ENCODE results near the gene ASGR1.
A peak's percentile ranks its signal among the peaks of the same experiment; 100 is the strongest.

ASGR1 gene

DNA sequence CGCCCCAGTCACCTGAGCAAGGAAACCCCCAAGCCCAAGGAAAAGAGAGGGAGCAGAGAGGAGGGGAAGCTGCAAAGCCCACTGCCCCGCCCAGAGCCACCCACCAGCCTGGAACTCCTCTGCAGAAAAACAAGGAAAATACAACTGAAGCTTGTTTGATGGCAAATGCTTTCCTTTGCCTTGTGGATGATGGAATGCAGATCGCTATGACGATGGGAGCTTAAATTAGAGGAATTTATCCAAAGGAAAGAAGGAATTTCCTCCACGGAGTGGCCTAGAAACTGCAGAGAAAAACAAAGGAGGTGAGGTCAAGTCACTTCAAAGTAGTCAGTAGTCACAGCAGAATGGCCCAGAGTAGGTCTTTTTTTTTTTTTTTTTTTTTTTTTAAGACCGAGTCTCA, 33.1 kb downstream of the ASGR1 start:
- peak; percentile 25; the same call in 1 of the 3 replicates for ATAC-seq
- TF ChIP-seq ZNF565 (CRISPR knock-in tag; conservative IDR thresholded peaks at IDR 0.05; ENCODE audit: low read depth) (no peak), CSRNP3 (CRISPR knock-in tag; IDR thresholded peaks at IDR 0.05) (no peak), ISL1 (CRISPR knock-in tag; IDR thresholded peaks at IDR 0.05) (no peak), TOX (CRISPR knock-in tag; IDR thresholded peaks at IDR 0.05; ENCODE audit: borderline replicate concordance) (no peak), TSHZ2 (CRISPR knock-in tag; IDR thresholded peaks at IDR 0.05) (no peak)

GRCh38 chr17:7144213-7144612, 35.0 kb downstream of the ASGR1 start:
- no peak for ATAC-seq
- TF ChIP-seq ZNF565 (CRISPR knock-in tag; conservative IDR thresholded peaks at IDR 0.05; ENCODE audit: low read depth) (no peak), ZC3H10 (CRISPR knock-in tag; IDR thresholded peaks at IDR 0.05) (no peak), TCF4 (CRISPR knock-in tag; IDR thresholded peaks at IDR 0.05; ENCODE audit: borderline replicate concordance) (no peak), ZNF8 (CRISPR knock-in tag; IDR thresholded peaks at IDR 0.05) (no peak), ZFP3 (CRISPR knock-in tag; IDR thresholded peaks at IDR 0.05) (no peak), ARNTL (CRISPR knock-in tag; IDR thresholded peaks at IDR 0.05; ENCODE audit: borderline replicate concordance, low read depth) (no peak), ZNF70 (CRISPR knock-in tag; IDR thresholded peaks at IDR 0.05) (no peak), PPARA (CRISPR knock-in tag; IDR thresholded peaks at IDR 0.05; ENCODE audit: borderline replicate concordance) (no peak), RARB (CRISPR knock-in tag; IDR thresholded peaks at IDR 0.05) (no peak), TOX (CRISPR knock-in tag; IDR thresholded peaks at IDR 0.05; ENCODE audit: borderline replicate concordance) (no peak), OSR1 (CRISPR knock-in tag; IDR thresholded peaks at IDR 0.05) (no peak), GLIS3 (CRISPR knock-in tag; IDR thresholded peaks at IDR 0.05) (no peak), CSDC2 (CRISPR knock-in tag; IDR thresholded peaks at IDR 0.05) (no peak), PATZ1 (CRISPR knock-in tag; IDR thresholded peaks at IDR 0.05; ENCODE audit: borderline replicate concordance) (no peak), POU6F1 (CRISPR knock-in tag; IDR thresholded peaks at IDR 0.05; ENCODE audit: borderline replicate concordance, low read depth) (no peak)

DNA sequence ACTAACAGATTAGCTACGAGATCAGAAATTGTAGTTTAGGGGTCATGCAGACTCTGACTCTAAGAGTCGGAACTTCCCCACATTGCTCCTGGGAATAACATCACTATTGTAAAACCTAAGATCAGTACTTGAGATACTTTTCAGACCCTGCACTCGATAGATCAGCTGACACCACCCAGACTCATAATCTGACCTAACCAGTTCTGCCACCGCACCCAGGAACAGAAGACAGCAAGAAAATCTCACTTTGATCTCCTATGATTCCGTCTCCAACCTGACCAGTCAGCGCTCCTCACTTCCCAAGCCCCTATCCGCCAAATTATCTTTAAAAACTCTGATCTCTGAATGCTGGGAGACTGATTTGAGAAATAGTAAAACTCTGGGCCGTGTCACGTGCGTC, 37.3 kb downstream of the ASGR1 start:
- no peak for ATAC-seq
- no peak for TF ChIP-seq TOX (CRISPR knock-in tag; IDR thresholded peaks at IDR 0.05; ENCODE audit: borderline replicate concordance)
- TF ChIP-seq TSHZ2 (CRISPR knock-in tag; IDR thresholded peaks at IDR 0.05) = no peak
- TF ChIP-seq ZNF70 (CRISPR knock-in tag; IDR thresholded peaks at IDR 0.05) = no peak
- TF ChIP-seq ZC3H10 (CRISPR knock-in tag; IDR thresholded peaks at IDR 0.05) = no peak
- TF ChIP-seq PATZ1 (CRISPR knock-in tag; IDR thresholded peaks at IDR 0.05; ENCODE audit: borderline replicate concordance) = no peak
- no peak for TF ChIP-seq ZNF8 (CRISPR knock-in tag; IDR thresholded peaks at IDR 0.05)
- no peak for TF ChIP-seq CREB5 (CRISPR knock-in tag; IDR thresholded peaks at IDR 0.05; ENCODE audit: low read depth)
- no peak for TF ChIP-seq PPARA (CRISPR knock-in tag; IDR thresholded peaks at IDR 0.05; ENCODE audit: borderline replicate concordance)
- no peak for TF ChIP-seq TCF4 (CRISPR knock-in tag; IDR thresholded peaks at IDR 0.05; ENCODE audit: borderline replicate concordance)
- TF ChIP-seq BACH2 (CRISPR knock-in tag; IDR thresholded peaks at IDR 0.05; ENCODE audit: borderline replicate concordance) = no peak
- TF ChIP-seq SNAI2 (CRISPR knock-in tag; IDR thresholded peaks at IDR 0.05) = no peak
- no peak for TF ChIP-seq GLIS3 (CRISPR knock-in tag; IDR thresholded peaks at IDR 0.05)
- no peak for TF ChIP-seq CSRNP3 (CRISPR knock-in tag; IDR thresholded peaks at IDR 0.05)
- no peak for TF ChIP-seq ZFP30 (CRISPR knock-in tag; IDR thresholded peaks at IDR 0.05)
